ENCODE measurements around the gene MCF2L.

GRCh38 chr13:113022745-113023574 is 53.9 kb downstream of the MCF2L start:
- no peak for TF ChIP-seq POLR2A (IDR thresholded peaks at IDR 0.05)
- TF ChIP-seq POLR2AphosphoS5 (IDR thresholded peaks at IDR 0.05) = no peak
